Glutamatergic neuron (in vitro differentiated cells): ENCODE results near the gene TNFRSF1A. TPM values are rescaled to one million over a fixed set of nuclear protein-coding genes. Genes with fewer than 3 reads are reported as not detected.
A peak's percentile ranks its signal among the peaks of the same experiment; 100 is the strongest.

Experiments
- DNase-seq: peaks from one replicate; pipeline ENCODE4 v3.0.0; 2022
- H3K27ac Mint-ChIP-seq: one replicate; pipeline ENCODE4 v1.8.0; 2020; ENCODE audit warnings: mild to moderate bottlenecking, mixed read lengths, inconsistent platforms; ENCODE audit not compliant: unreplicated experiment
- H3K27me3 Mint-ChIP-seq: one replicate; pipeline ENCODE4 v1.8.0; 2020; ENCODE audit warnings: mild to moderate bottlenecking, moderate library complexity, mixed read lengths, inconsistent platforms; ENCODE audit not compliant: unreplicated experiment
- H3K36me3 Mint-ChIP-seq: one replicate; pipeline ENCODE4 v1.8.0; 2020; ENCODE audit warnings: mild to moderate bottlenecking, mixed read lengths, inconsistent platforms; ENCODE audit not compliant: unreplicated experiment
- H3K4me1 Mint-ChIP-seq: one replicate; pipeline ENCODE4 v1.8.0; 2020; ENCODE audit warnings: mild to moderate bottlenecking, low read depth, mixed read lengths, inconsistent platforms; ENCODE audit not compliant: unreplicated experiment
- H3K4me3 Mint-ChIP-seq: one replicate; pipeline ENCODE4 v1.8.0; 2020; ENCODE audit warnings: mild to moderate bottlenecking, mixed read lengths, inconsistent platforms; ENCODE audit not compliant: unreplicated experiment
- H3K9me3 Mint-ChIP-seq: one replicate; pipeline ENCODE4 v1.8.0; 2020; ENCODE audit warnings: mild to moderate bottlenecking, moderate library complexity, mixed read lengths, inconsistent platforms; ENCODE audit not compliant: unreplicated experiment
- CTCF ChIP-seq: fragments of 200-600 bp; sonication (generic); IDR thresholded peaks from one replicate; pipeline ENCODE4 v1.5.0; 2021; ENCODE audit not compliant: partially characterized antibody, unreplicated experiment
- total RNA-seq: library from RNA; stranded (reverse); fragmentation: NEBNext Ultra II Directional; extraction: Animal tissue kit (Norgen Biotek cat#: 25700); gene quantifications from one replicate; pipeline ENCODE4 v1.2.1, GENCODE V29; 2021; ENCODE audit not compliant: unreplicated experiment

The TNFRSF1A gene
- total RNA-seq, 1 donor from 2014 or later, result 7.4 TPM

- Mint-ChIP-seq H3K27ac (no peak overlapping the region), H3K4me1 (no peaks in the 10 kb centered on the region), H3K4me3 (no peak overlapping the region), H3K36me3 (peaks cover 7% of the 10 kb centered on the region), H3K27me3 (peaks cover 11% of the 10 kb centered on the region), H3K9me3 (peaks cover 7% of the 10 kb centered on the region)
- DNase-seq, result no peak
- TF ChIP-seq CTCF, result no peak
These were observed 53.6 kb downstream of the TNFRSF1A start for GRCh38 chr12:6288235-6288634.

- TF ChIP-seq CTCF, result no peak
- Mint-ChIP-seq H3K36me3 (no peaks in the 10 kb centered on the region), H3K4me3 (no peak overlapping the region), H3K4me1 (no peaks in the 10 kb centered on the region), H3K27me3 (peaks cover 14% of the 10 kb centered on the region), H3K9me3 (peaks cover 5% of the 10 kb centered on the region), H3K27ac (no peak overlapping the region)
- DNase-seq, result no peak
These were observed 56.2 kb downstream of the TNFRSF1A start for GRCh38 chr12:6285532-6286306.

GRCh38 chr12:6285063-6285477 lies 56.8 kb downstream of the TNFRSF1A start:
- H3K4me3 Mint-ChIP-seq, result no peak overlapping the region

GRCh38 chr12:6284273-6284672 lies 57.6 kb downstream of the TNFRSF1A start:
- Mint-ChIP-seq H3K9me3 (peaks cover 3% of the 10 kb centered on the region), H3K4me1 (no peaks in the 10 kb centered on the region), H3K36me3 (no peaks in the 10 kb centered on the region), H3K27me3 (peaks cover 15% of the 10 kb centered on the region), H3K27ac (no peak overlapping the region), H3K4me3 (no peak overlapping the region)
- TF ChIP-seq CTCF, result no peak
- DNase-seq, result no peak

More at GRCh38 chr12:6285063-6285477, 56.8 kb downstream of the TNFRSF1A start:
- DNase-seq, result peak; percentile 74
- peaks cover 5% of the 10 kb centered on the region for H3K9me3 Mint-ChIP-seq
- no peaks in the 10 kb centered on the region for H3K4me1 Mint-ChIP-seq
- no peaks in the 10 kb centered on the region for H3K36me3 Mint-ChIP-seq
- H3K27me3 Mint-ChIP-seq, result peaks cover 14% of the 10 kb centered on the region
- TF ChIP-seq CTCF, result peak; percentile 92
- no peak overlapping the region for H3K27ac Mint-ChIP-seq

GRCh38 chr12:6282453-6282840 lies 59.4 kb downstream of the TNFRSF1A start:
- Mint-ChIP-seq H3K4me1 (no peaks in the 10 kb centered on the region), H3K27me3 (peaks cover 15% of the 10 kb centered on the region), H3K36me3 (no peaks in the 10 kb centered on the region), H3K9me3 (peaks cover 3% of the 10 kb centered on the region), H3K27ac (no peak overlapping the region), H3K4me3 (no peak overlapping the region)
- DNase-seq, result no peak
- TF ChIP-seq CTCF, result no peak
